Activated CD4-positive, CD25-positive, alpha-beta regulatory T cell treated with anti-CD3 and anti-CD28 coated beads, Interleukin-2, amount 50 U/mL, for 72 hours (primary cell): ENCODE measurements around the gene TMEM273.

Source experiments
- DNase-seq: peaks from one replicate; pipeline ENCODE4 v3.0.0; 2021

Gene TMEM273, protein sequence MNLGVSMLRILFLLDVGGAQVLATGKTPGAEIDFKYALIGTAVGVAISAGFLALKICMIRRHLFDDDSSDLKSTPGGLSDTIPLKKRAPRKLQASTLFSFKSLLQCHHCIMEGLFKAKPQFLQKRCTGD

GRCh38 chr10:49187950-49188761, at the start of gene TMEM273:
Gene TMEM273 (minus strand): TSS chr10:49188391. CDS start chr10:49188336, 55 bp downstream.
- no peak for DNase-seq

- no peak for DNase-seq
Measured at GRCh38 chr10:49237985-49238384, 49.8 kb upstream of the TMEM273 start.

- no peak for DNase-seq
Measured at GRCh38 chr10:49235392-49235791, 47.2 kb upstream of the TMEM273 start.

DNA sequence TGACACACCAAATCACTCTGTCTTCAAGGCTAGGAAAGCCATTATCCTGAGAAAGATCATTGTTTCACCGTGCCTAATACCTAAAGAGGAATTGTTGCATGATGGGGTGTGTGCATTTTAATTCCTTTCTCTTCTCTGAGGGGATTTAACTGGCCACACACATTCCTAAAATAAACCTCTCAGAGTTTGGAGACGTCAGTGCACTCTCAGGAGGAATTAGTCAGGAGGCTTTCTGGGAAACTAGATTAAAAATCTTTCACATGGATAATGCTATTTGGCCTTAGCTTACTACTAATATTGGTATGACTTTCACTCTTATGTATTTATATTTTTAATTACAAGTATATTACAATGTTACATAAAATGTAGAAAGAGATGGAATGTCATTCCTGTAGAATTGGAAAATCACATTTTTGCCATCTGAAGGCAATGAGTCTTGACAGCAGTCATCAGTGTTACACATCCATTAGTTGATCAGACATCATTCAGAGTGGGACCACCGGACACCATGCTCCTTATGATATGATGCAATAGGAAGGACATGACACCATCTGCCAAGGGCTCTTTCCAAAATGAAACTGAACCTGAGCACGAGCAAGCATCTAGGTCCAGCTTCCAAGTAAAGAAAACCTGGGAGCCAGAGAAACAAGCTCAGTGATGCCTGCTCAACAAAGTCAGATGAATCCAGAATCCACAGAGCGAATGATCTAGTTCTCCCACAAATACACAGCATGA, 43.1 kb upstream of the TMEM273 start:
- DNase-seq = no peak

DNA sequence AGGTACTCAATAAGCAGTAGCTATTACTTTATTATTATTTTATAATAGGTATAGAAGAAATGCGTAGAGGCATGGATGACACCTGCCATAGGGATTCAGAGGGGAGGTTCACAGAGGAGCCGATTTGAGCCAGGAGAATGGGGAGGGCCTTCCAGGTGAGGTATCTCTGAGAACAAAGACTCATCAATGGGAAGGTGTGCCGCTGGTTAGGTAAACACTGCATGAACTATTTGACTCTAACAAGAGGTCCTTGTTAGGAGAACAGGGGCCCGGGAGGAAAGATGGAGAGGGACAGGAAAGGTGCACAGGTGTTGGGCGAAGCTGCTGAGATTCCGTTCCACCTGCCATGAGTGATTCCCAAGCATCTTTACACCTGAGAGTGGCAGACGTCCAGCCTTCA, 41.8 kb upstream of the TMEM273 start:
- DNase-seq = no peak

- DNase-seq = no peak
Measured at GRCh38 chr10:49228677-49229076, 40.5 kb upstream of the TMEM273 start.

GRCh38 chr10:49227406-49227805, 39.2 kb upstream of the TMEM273 start:
- DNase-seq = no peak

DNA sequence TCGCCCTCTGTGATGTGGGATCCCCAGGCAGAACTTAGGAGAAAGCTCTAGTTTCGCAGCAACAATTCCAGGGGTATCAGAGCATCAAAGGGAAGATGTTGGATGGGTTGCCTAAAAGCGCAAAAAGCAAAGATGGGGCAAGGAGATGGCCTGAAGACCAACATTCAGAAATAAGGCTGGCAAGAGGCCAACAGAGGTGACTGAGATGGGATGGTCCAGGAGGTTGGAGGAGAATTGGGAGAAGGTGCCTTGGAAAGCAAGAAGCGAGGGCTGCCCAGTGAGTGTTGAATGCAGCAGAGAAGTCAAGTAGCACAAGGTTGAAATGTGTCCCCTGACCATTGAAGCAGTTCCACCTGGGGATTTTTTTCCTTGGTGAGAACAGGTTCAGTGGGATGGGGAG, 38.4 kb upstream of the TMEM273 start:
- DNase-seq = no peak

GRCh38 chr10:49225218-49225876, 37.2 kb upstream of the TMEM273 start:
- no peak for DNase-seq

DNA sequence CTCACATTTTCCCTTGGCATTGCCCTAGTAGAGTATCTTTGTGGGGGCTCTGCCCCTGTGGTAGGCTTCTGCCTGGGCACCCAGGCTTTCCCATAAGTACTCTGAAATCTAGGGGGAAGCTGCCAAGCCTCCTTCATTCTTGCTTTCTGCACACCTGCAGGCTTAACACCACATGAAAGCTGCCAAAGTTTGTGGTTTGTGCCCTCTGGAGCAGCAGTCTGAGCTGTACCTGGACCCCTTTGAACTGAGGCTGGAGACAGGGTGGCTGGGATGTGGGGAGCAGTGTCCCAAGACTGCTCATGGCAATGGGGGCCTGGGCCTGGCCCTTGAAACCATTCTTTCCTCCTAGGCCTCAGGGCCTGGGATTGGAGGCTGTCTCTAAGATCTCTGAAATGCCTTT, 35.0 kb upstream of the TMEM273 start:
- no peak for DNase-seq

DNA sequence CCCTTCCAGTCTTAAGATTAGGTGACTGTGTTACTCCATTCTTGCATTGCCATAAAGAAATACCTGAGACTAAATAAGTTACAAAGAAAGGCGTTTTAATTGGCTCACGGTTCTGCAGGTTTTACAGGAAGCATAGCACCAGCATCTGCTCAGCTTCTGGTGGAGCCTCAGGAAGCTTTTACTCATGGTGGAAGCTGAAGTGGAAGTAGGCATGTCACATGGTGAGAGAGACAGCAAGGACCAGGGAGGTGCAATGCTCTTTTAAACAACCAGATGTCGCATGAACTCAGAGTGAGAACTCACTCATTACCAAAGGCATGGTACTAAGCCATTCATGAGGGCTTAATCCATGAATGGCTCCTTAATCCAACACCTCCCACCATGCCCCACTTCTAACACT, 34.0 kb upstream of the TMEM273 start:
- DNase-seq = no peak

GRCh38 chr10:49220679-49221078, 32.5 kb upstream of the TMEM273 start:
- no peak for DNase-seq

DNA sequence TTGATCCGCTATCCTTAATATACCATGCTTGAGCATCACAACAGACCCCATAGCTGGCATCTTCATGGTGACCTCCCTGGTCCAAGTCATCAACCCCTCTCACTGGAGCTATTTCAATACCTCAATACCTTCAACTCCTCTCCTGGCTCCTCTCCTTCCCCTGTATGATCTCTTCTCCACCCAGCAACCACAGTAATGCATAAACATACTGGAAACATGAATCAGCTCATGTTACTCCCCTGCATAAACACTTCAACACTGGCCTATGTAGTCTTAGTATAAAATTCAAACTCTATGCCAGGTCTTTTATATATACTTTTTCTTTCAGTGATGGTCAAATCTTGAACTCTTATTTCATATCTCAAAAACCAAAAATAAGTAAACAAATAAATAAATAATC, 31.8 kb upstream of the TMEM273 start:
- DNase-seq = no peak

- DNase-seq = no peak
Measured at GRCh38 chr10:49219248-49219647, 31.1 kb upstream of the TMEM273 start.

- DNase-seq = no peak
Measured at GRCh38 chr10:49218480-49218879, 30.3 kb upstream of the TMEM273 start.

DNA sequence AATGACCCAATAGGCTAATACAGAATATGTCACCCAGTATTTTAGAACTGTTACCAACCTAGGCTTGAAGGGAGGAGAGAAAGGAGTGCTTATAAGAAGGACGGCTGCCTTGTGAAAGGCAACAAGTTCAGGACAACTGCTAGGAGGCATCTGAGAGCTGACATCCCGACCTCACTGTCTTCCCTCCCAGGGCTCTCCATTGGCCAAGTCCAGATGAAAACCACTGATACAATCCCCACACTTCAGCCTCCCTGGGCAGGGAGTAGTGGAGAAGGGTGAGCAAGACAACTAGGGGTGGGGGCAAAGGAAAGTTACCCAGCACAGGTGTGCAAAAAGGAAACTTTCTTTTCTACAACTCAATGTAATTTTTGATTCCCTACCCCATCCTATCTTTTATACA, 29.5 kb upstream of the TMEM273 start:
- DNase-seq = no peak

DNA sequence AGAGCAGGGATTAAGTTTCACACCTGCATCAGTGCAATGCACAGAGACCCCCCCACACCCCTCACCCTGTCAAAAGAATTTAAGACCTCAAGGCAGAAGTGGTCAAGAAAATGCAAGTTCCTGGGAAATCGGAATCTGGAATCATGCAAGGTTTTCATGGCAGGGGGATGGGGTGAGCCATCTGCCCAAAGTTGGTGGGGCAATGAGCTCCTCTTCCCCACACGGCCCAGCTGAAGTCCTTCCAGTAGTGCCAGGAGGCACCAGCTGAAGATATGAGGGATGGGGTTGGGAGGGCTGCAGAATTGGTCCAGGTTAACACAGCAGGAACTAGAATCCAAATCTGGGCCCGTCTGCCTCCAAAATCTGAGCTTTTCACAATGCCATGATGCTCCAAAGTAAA, 25.0 kb upstream of the TMEM273 start:
- DNase-seq = no peak

DNA sequence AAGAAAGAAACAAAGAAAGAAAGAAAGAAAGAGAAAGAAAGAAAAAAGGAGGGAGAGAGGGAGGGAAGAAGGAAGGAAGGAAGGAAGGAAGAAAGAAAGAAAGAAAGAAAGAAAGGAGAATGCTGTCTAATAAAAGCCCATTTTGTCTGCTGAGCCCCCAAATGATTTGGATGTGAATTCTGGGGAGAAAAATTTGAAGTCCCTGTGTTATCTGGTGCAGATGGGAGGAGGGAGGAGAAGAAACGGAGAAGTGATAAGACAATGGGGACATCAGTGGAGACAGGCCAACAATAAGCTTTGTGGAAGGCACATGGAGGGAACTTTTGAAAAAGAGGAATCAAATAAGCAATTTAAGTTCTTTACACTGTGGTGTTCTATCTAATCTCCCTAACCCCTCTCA, 24.6 kb upstream of the TMEM273 start:
- DNase-seq = no peak

GRCh38 chr10:49212076-49212475, 23.9 kb upstream of the TMEM273 start:
- DNase-seq = no peak

- no peak for DNase-seq
Measured at GRCh38 chr10:49208996-49209395, 20.8 kb upstream of the TMEM273 start.

DNA sequence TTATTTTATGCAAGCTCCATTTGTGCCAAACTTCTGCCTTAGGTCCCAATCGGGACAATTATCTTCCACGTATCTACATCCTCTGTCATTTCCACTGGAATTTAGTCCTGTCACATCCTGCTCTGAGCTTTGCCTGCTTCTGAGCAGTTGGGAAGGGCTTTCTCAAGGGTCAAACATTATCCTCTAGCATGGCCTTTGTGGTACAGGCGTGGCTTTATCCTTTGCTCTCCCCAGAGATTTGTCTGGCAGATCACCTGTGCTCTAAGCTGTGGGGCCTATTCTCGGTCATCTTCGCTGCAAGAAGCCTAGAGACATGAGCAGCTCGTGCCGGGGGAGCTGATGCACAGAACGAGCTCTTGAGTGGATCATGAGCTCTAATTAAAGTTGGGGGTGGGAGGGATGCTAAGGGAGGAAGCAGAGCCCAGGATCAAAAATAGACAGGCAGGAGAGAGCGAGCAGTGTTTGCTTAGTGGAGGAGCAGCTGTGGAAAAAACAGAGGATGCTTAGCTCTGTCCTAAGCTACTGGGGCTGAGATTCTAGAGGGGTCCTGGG, 19.8 kb upstream of the TMEM273 start:
- DNase-seq = no peak

DNA sequence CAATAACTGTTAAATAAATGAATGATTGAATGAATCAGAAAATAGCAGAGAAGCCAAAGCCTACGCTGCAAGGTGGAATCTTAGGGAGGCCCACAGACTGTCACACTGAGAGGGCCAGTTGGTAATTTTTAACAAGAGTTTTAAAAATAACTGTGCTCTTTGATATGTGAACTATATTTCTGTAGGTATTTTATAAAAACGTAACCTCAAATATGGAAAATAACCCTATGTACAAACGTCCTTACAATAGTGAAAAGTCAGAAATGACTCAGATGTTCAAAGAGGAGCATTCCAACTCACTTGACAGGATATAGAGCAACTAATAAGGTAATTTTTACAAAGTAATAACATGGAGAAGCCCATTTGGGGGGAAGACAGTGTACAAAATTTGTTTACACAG, 18.9 kb upstream of the TMEM273 start:
- DNase-seq = no peak

DNA sequence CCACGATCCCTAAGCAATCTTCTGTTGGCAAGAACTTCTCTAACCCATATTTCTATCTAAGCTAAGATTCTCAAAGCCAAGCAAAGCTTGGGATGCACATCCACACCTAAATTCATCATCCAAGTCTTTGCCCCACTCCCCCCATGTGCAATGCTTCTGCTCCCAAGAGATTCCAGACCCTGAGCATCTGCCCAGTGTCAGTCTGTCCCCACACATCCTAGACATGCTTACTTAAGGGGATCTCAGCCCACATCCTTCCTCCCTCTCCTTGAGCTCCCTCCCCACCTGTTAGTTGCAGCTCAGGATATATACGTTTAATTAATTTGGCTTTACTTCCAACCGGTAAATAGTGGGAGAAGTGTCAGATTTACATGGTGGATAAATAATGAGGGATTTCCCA, 17.0 kb upstream of the TMEM273 start:
- no peak for DNase-seq
